SH-SY5Y (cell line): ENCODE data around the gene ABCA4.

Experiments used
- GATA2 ChIP-seq: IDR thresholded peaks from 2 replicates; pipeline ENCODE4 v1.6.1; 2011; ENCODE audit warnings: mild to moderate bottlenecking, low read depth, low read length
- GATA3 ChIP-seq: IDR thresholded peaks from 2 replicates; pipeline ENCODE4 v1.6.1; 2011; ENCODE audit warnings: low read depth, mild to moderate bottlenecking, low read length, moderate library complexity

- TF ChIP-seq GATA3, result no peak
- TF ChIP-seq GATA2, result no peak
Observed at GRCh38 chr1:93977598-93977945, 143.4 kb downstream of the ABCA4 start.
